Endothelial cell of umbilical vein (primary cell): Measurements from ENCODE around the gene SLC47A1. TPM values are rescaled to one million over a fixed set of nuclear protein-coding genes. Genes with fewer than 3 reads are reported as not detected.

ENCODE experiments used
- BruUV-seq: library from RNA; stranded (reverse); fragments of 400-500 nt; replicated peaks from 2 replicates; lab custom pipeline; 2021; lab: Mats Ljungman, UMichigan
- CTCF ChIA-PET: fragments of 300-600, 350-600 bp; sonication (Branson Sonifier 250); formaldehyde crosslinking; loops from one replicate; lab custom pipeline; 2021; ENCODE audit warnings: antibody characterized with exemption, inconsistent platforms; lab: Charles Lee
- POLR2A ChIA-PET: fragments of 300-600, 350-600 bp; sonication (Branson Sonifier 250); formaldehyde crosslinking; loops from one replicate; lab custom pipeline; 2021; ENCODE audit warnings: antibody characterized with exemption, inconsistent platforms; lab: Charles Lee
- DNase-seq: peaks from one replicate; pipeline ENCODE4 v3.0.0-alpha.2; 2011; ENCODE audit warnings: low read depth, low spot score
- FAIRE-seq: peaks from 2 replicates; lab custom pipeline; 2011; peaks lifted over from hg19 to GRCh38; lab: Jason Lieb, UNC
- H2AFZ ChIP-seq: 2 replicates; pipeline ENCODE4 v1.6.0; 2012; ENCODE audit warnings: low read depth, low read length, control low read depth, inconsistent platforms
- H3K27ac ChIP-seq: 2 replicates; pipeline ENCODE4 v1.5.1; 2011; ENCODE audit warnings: low read depth, mild to moderate bottlenecking, control low read depth, low read length, moderate library complexity; ENCODE audit not compliant: insufficient read depth
- H3K27me3 ChIP-seq, 2 experiments: 2 replicates each; pipeline versions ENCODE4 v1.6.0 to v1.6.1; 2011; ENCODE audit warnings: low read length in 2 of 2, mixed read lengths in 1 of 2; ENCODE audit not compliant: control insufficient read depth in 2 of 2, insufficient read depth in 2 of 2
- H3K36me3 ChIP-seq, 2 experiments: 2 replicates in 1 of 2; 3 replicates in 1 of 2; pipeline ENCODE4 v1.5.1; 2011; ENCODE audit warnings: low read length in 2 of 2, mild to moderate bottlenecking in 1 of 2, moderate library complexity in 1 of 2; ENCODE audit not compliant: control insufficient read depth in 2 of 2, insufficient read depth in 2 of 2; ENCODE audit errors: extremely low read depth in 1 of 2
- H3K4me1 ChIP-seq: 3 replicates; pipeline ENCODE4 v1.5.1; 2011; ENCODE audit warnings: mild to moderate bottlenecking, low read length; ENCODE audit not compliant: control insufficient read depth, insufficient read depth; ENCODE audit errors: extremely low read depth
- H3K4me2 ChIP-seq: 2 replicates; pipeline ENCODE4 v1.6.1; 2011; ENCODE audit warnings: low read length, control low read depth, mixed read lengths; ENCODE audit not compliant: insufficient read depth
- H3K4me3 ChIP-seq, 3 experiments: fragments of 200-600 bp in 1 of 3; sonication (generic), shearing (Covaris generic) in 1 of 3; replicated peaks in 1 of 3; 2 replicates each; pipeline ENCODE4 v1.5.1; 2011 to 2016; ENCODE audit warnings: control low read depth in 3 of 3, low read length in 3 of 3, mild to moderate bottlenecking in 2 of 3, inconsistent platforms in 1 of 3, low read depth in 1 of 3, moderate library complexity in 1 of 3; ENCODE audit not compliant: insufficient read depth in 1 of 3
- H3K79me2 ChIP-seq: 2 replicates; pipeline ENCODE4 v1.6.0; 2012; ENCODE audit warnings: low read length, inconsistent platforms; ENCODE audit not compliant: control insufficient read depth, insufficient read depth
- H3K9ac ChIP-seq: replicated peaks from 2 replicates; pipeline ENCODE3; 2011; ENCODE audit warnings: low read length, control low read depth; ENCODE audit not compliant: insufficient read depth; ENCODE audit errors: extremely low read depth
- H3K9me1 ChIP-seq: replicated peaks from 3 replicates; pipeline ENCODE4 v1.6.0; 2011; ENCODE audit warnings: mild to moderate bottlenecking, low read length; ENCODE audit not compliant: control insufficient read depth, insufficient read depth; ENCODE audit errors: extremely low read depth
- H3K9me3 ChIP-seq: replicated peaks from 2 replicates; pipeline ENCODE4 v1.5.1; 2012; ENCODE audit warnings: low read length, inconsistent platforms; ENCODE audit not compliant: control insufficient read depth, insufficient read depth
- H4K20me1 ChIP-seq: replicated peaks from 2 replicates; pipeline ENCODE3; 2011; ENCODE audit warnings: mild to moderate bottlenecking, low read length; ENCODE audit not compliant: control insufficient read depth, insufficient read depth; ENCODE audit errors: extremely low read depth
- EZH2 ChIP-seq: IDR thresholded peaks from 2 replicates; pipeline ENCODE4 v1.6.1; 2012; ENCODE audit warnings: borderline replicate concordance, low read depth, mild to moderate bottlenecking, moderate library complexity, low read length, inconsistent platforms; ENCODE audit not compliant: severe bottlenecking
- FOS ChIP-seq: IDR thresholded peaks from 2 replicates; pipeline ENCODE4 v1.6.1; 2011; ENCODE audit warnings: mild to moderate bottlenecking, low read length, moderate library complexity, borderline replicate concordance; ENCODE audit not compliant: insufficient read depth
- GATA2 ChIP-seq: IDR thresholded peaks from 2 replicates; pipeline ENCODE4 v1.7.0; 2011; ENCODE audit warnings: low read depth, mild to moderate bottlenecking, moderate library complexity, mixed read lengths, low read length; ENCODE audit not compliant: insufficient read length, insufficient read depth
- JUN ChIP-seq: IDR thresholded peaks from 2 replicates; pipeline ENCODE4 v1.6.1; 2011; ENCODE audit warnings: borderline replicate concordance, low read depth; ENCODE audit not compliant: insufficient read length, insufficient read depth
- MYC ChIP-seq: IDR thresholded peaks from one replicate; pipeline ENCODE4 v1.6.1; 2011; ENCODE audit warnings: mild to moderate bottlenecking, low read depth, low read length
- POLR2A ChIP-seq: IDR thresholded peaks from 2 replicates; pipeline ENCODE4 v1.6.1; 2012; ENCODE audit warnings: low read depth, mild to moderate bottlenecking, control low read depth, low read length
- POLR2AphosphoS5 ChIP-seq: IDR thresholded peaks from 2 replicates; pipeline ENCODE4 v1.6.1; 2012; ENCODE audit warnings: low read depth, mild to moderate bottlenecking, control low read depth, low read length, moderate library complexity; ENCODE audit not compliant: insufficient read depth
- dilution Hi-C: fragments of 300-500 bp; cut with MboI; formaldehyde crosslinking; loops from one replicate; pipeline ENCODE4 v1.15.0; 2019; ENCODE audit warnings: low sequenced_read_pairs; ENCODE audit not compliant: extremely low pct_ligation_motif_present
- intact Hi-C: fragments of 100-400 bp; cut with micrococcal nuclease; formaldehyde crosslinking; loops from one replicate; pipeline ENCODE4 v1.10.0; 2022
- polyA plus RNA-seq, 4 experiments: library from polyadenylated mRNA; depleted of rRNA in 3 of 4; stranded (reverse) in 3 of 4; unstranded in 1 of 4; fragments of >200 nt; gene quantifications; 2 replicates each; pipeline versions ENCODE4 v1.2.1 to v1.2.3, GENCODE V29; 2011 to 2012; ENCODE audit warnings: missing spikeins in 1 of 4
- total RNA-seq: library from RNA; stranded (reverse); gene quantifications from 2 replicates; pipeline ENCODE4 v1.2.3, GENCODE V29; 2021
- TF ChIP-seq, protein P1 (sequence below), 2 donors: IDR thresholded peaks; 1 replicate in 1 of 2; 2 replicates in 1 of 2; pipeline ENCODE4 v1.5.1; 2011; ENCODE audit warnings: low read length in 2 of 2, mild to moderate bottlenecking in 2 of 2, moderate library complexity in 2 of 2, control low read depth in 1 of 2, inconsistent platforms in 1 of 2, low read depth in 1 of 2; ENCODE audit not compliant: insufficient read depth in 1 of 2; ENCODE audit errors: extremely low read depth in 1 of 2
- TF ChIP-seq, protein P2 (sequence below): IDR thresholded peaks from 2 replicates; pipeline ENCODE4 v1.6.1; 2011; ENCODE audit not compliant: insufficient read depth, insufficient read length

SLC47A1 gene
- total and polyA plus RNA-seq, 2 donors (not counting 3 experiments of a cell fraction or from before 2014, with no cell fraction given) = 3.3 to 6.9 TPM

DNA sequence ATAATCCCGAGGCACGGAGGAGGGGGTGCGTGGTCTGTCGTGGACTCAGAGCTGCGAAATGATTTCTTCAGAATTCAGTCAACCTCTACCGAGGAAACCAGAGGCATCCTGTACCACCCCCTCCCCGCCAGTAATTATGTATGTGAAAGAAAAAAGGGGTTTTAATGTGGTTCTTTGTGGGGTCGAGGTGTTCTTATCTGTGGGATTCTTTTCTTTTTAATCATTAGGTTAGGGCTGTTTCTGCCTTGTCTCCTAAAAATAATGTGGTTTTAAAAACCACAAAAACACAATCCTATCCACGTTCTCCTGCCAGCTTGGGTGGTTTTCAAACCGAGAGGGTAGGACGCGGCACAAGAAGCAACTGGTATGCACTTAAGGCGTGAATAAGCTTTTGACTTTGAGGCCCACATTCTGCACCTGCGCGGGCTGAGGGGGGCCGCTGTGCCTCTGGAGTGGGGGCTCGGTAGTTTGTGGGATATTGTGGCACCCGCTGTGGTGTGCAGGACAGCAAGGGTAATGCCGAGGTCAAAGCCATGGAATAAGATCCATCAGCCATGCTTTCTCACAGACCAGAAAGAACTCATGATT is 1.0 kb downstream of the SLC47A1 start:
- H3K79me2 ChIP-seq = no peaks in the 10 kb centered on the region
- FAIRE-seq = peak; percentile 59
- BruUV-seq = no TSS peak
- H3K27me3 ChIP-seq = no peaks in the 10 kb centered on the region
- H3K36me3 ChIP-seq = no peaks in the 10 kb centered on the region
- H3K9ac ChIP-seq = no peak overlapping the region
- dilution Hi-C loops = no loop called here
- intact Hi-C loops = no loop called here
- H3K4me3 ChIP-seq = peak overlapping the region; percentile 58 to 88 (median 67)
- peaks cover 8% of the 10 kb centered on the region for H3K4me1 ChIP-seq
- peak overlapping the region; percentile 93 for H2AFZ ChIP-seq
- H3K27ac ChIP-seq = no peak overlapping the region
- ChIA-PET POLR2A (no interaction called here), CTCF (interaction anchor here (0.9 to 1.4 kb wide), 2 partner anchors 9 to 228 kb away, joined by 3 to 12 read pairs; no protein-coding TSS in a partner anchor)
- no peak for DNase-seq
- peak overlapping the region; percentile 89 for H3K4me2 ChIP-seq
- TF ChIP-seq, protein P1, sequence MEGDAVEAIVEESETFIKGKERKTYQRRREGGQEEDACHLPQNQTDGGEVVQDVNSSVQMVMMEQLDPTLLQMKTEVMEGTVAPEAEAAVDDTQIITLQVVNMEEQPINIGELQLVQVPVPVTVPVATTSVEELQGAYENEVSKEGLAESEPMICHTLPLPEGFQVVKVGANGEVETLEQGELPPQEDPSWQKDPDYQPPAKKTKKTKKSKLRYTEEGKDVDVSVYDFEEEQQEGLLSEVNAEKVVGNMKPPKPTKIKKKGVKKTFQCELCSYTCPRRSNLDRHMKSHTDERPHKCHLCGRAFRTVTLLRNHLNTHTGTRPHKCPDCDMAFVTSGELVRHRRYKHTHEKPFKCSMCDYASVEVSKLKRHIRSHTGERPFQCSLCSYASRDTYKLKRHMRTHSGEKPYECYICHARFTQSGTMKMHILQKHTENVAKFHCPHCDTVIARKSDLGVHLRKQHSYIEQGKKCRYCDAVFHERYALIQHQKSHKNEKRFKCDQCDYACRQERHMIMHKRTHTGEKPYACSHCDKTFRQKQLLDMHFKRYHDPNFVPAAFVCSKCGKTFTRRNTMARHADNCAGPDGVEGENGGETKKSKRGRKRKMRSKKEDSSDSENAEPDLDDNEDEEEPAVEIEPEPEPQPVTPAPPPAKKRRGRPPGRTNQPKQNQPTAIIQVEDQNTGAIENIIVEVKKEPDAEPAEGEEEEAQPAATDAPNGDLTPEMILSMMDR (IDR thresholded peaks at IDR 0.05; ENCODE audit: extremely low read depth in 1 of 2, insufficient read depth in 1 of 2, low read depth in 1 of 2, low read length in 2 of 2) = no peak
- TF ChIP-seq POLR2AphosphoS5 (no peak), JUN (no peak), MYC (no peak), GATA2 (no peak), EZH2 (no peak), FOS (no peak), POLR2A (no peak)
- TF ChIP-seq, protein P2, sequence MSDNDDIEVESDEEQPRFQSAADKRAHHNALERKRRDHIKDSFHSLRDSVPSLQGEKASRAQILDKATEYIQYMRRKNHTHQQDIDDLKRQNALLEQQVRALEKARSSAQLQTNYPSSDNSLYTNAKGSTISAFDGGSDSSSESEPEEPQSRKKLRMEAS = no peak
- no peaks in the 10 kb centered on the region for H3K9me1 ChIP-seq
- H4K20me1 ChIP-seq = no peaks in the 10 kb centered on the region
- no peaks in the 10 kb centered on the region for H3K9me3 ChIP-seq
